HG02678 (cell line): ENCODE data around the gene ANKFN1.

Source experiments
- ATAC-seq: cut with Tn5 transposase; IDR thresholded peaks from one replicate; pipeline ENCODE4 v1.9.1; 2021; ENCODE audit warnings: mild to moderate bottlenecking, moderate library complexity; ENCODE audit not compliant: unreplicated experiment

ANKFN1 gene

GRCh38 chr17:56548661-56549060 is 395.4 kb downstream of the ANKFN1 start:
- no peak for ATAC-seq

- ATAC-seq, result no peak
Measured at GRCh38 chr17:56549501-56549900, 396.2 kb downstream of the ANKFN1 start.

- no peak for ATAC-seq
Measured at GRCh38 chr17:56557682-56558081, 404.4 kb downstream of the ANKFN1 start.

DNA sequence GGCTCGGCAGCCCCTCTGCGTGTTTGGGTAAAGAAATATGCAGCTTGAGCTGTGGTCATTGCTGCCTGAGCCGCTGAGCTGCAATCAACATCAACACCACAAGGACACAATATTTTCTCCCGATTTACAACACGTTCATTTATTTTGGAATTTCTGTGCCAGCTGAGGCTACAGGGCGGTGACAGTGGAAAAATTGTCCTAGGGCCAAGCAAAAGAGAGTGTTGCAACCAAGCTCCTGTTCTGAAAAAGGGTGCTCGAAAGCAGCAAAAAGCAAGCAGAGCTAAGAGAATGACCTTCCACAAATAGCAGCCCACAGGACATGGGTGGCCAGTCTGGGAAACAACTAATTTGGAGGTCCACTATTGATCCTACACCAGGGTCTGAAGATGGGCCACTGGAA is 404.8 kb downstream of the ANKFN1 start:
- no peak for ATAC-seq
